Measurements from ENCODE around the gene ARNT2. TPM values are rescaled to one million over a fixed set of nuclear protein-coding genes. Genes with fewer than 3 reads are reported as not detected.

The ARNT2 gene
- total RNA-seq, 1 donor from 2014 or later, result not detected

DNA sequence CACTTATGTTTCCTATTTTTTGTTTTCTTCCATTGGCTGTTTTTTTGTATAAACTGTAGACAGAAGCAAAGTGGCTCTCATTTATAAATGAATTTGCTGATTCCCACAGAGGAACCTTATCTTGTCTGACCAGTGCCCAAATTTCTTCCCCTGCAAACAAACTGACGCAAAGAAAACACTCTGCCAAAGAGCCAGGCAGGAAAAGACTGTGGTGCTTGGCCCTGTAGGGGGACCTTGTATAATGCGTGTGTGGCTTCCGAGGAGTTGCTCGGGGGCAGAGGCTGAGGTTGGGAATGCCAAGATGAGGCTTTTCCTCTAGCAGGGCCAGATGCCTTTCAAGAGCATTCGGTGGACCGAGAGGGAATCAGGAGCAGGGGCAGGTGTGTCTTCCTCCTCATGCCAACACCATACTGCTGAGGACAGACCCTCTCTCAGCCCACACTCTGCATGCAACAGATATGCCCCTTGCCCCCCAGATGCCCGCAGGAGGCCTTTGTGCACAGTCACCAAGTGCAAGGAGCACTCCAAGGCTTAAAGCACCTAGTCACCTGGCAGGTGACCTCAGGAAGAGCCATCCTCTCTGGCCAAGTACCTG is 186.7 kb downstream of the ARNT2 start:
- H3K27ac Mint-ChIP-seq, result no peak overlapping the region
- H3K36me3 Mint-ChIP-seq (ENCODE audit: low read depth), result no peaks in the 10 kb centered on the region
- no peaks in the 10 kb centered on the region for H3K27me3 Mint-ChIP-seq
- H3K4me1 Mint-ChIP-seq, result no peaks in the 10 kb centered on the region
- DNase-seq, result no peak
- intact Hi-C loops (cut with micrococcal nuclease), result no loop called here
- H3K9me3 Mint-ChIP-seq, result no peaks in the 10 kb centered on the region
- no peak overlapping the region for H3K4me3 Mint-ChIP-seq

DNA sequence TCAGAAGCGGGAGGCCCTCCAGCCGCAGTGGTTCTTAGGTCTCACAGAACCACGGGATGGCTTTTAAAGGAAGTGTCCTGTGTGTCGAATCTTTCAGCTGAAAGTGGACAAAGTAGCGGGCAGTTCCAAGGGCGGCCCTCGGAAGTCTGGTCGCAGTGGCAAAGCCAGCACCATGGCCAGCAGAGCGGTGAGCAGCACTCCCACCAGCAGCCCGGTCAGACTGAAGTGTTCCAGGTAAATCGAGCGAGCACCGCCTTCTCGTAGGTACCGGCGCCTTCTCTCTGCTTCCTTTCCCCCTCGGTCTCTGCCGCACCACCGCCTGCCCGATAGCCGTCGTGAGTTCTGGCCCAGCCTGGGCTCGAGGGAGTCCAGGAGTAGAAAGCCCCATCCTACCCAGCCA is 187.3 kb downstream of the ARNT2 start:
- H3K9me3 Mint-ChIP-seq, result no peaks in the 10 kb centered on the region
- no peak for DNase-seq
- H3K4me3 Mint-ChIP-seq, result no peak overlapping the region
- H3K4me1 Mint-ChIP-seq, result no peaks in the 10 kb centered on the region
- H3K27me3 Mint-ChIP-seq, result no peaks in the 10 kb centered on the region
- intact Hi-C loops (cut with micrococcal nuclease), result no loop called here
- H3K27ac Mint-ChIP-seq, result no peak overlapping the region
- H3K36me3 Mint-ChIP-seq (ENCODE audit: low read depth), result no peaks in the 10 kb centered on the region

DNA sequence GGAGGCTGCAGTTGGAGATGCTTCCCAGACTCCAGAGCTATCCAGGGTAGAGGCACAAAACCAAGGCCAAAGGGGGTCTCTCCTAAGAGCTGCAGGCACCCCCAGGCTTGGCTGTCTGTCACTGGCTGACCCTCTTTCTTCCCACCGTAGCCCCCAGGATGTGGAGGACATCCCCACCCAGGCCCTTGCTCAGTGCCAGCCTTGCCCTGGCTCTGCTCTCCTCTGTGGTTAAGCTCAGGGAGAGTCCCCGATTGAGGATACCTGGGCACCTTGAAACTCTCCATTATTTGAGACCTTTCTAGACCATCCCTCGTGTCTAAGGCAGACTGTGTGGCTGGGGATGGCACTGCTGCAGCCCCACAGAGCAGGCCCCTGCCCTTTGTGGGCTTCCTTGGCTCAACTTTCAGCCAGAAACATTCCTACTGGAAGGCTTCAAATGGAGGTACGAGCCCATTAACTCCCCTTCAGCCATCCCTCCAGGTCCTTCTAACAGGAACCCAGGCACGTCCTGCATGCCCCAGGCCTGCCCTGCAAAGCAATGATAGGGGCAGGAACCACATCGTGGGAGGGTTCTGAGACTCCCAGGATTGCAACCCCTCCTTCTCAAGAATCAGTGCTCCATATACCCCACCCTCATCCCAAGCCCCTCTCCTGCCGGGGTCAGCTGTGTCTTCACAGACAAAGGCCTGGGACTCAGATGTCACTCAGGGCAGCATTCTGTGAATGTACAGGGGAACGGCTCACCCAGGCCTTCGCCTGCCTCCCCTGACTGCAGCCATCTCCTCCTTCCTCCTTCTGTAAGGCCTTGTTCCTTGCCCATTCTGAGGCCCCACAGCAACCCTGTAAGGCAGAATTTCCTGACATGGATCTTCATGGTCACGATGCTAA is 188.0 kb downstream of the ARNT2 start:
- no peak overlapping the region for H3K4me3 Mint-ChIP-seq
- H3K36me3 Mint-ChIP-seq (ENCODE audit: low read depth), result no peaks in the 10 kb centered on the region
- no peaks in the 10 kb centered on the region for H3K4me1 Mint-ChIP-seq
- no peaks in the 10 kb centered on the region for H3K9me3 Mint-ChIP-seq
- H3K27me3 Mint-ChIP-seq, result no peaks in the 10 kb centered on the region
- intact Hi-C loops (cut with micrococcal nuclease), result no loop called here
- no peak overlapping the region for H3K27ac Mint-ChIP-seq
- no peak for DNase-seq

DNA sequence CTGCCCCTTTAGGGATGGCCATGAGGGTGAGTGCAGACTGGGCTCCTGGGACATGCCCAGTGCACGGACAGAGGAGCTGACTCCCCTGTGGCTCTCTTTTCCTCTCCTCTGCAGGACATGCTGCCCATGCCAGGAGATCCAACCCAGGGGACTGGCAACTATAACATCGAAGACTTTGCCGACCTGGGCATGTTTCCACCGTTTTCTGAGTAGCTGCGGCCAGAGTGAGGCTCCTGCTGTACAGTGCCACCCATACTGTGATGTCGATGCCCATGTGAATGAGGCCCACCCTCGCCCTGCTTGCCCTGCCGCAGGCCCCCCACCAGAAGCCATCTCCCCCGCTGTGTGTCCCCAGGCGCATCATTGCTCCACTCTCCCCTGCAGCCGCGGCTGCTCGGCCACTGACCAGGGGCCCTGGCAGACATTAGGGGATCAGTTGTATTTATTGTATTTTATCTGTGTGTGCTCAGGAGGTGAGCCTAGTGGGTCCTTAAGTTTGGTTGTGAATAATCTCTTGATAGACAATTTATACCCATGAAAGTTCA is 189.4 kb downstream of the ARNT2 start:
- Mint-ChIP-seq H3K36me3 (ENCODE audit: low read depth) (no peaks in the 10 kb centered on the region), H3K4me1 (no peaks in the 10 kb centered on the region), H3K27ac (no peak overlapping the region), H3K9me3 (no peaks in the 10 kb centered on the region), H3K4me3 (no peak overlapping the region), H3K27me3 (no peaks in the 10 kb centered on the region)
- intact Hi-C loops (cut with micrococcal nuclease), result no loop called here
- no peak for DNase-seq

DNA sequence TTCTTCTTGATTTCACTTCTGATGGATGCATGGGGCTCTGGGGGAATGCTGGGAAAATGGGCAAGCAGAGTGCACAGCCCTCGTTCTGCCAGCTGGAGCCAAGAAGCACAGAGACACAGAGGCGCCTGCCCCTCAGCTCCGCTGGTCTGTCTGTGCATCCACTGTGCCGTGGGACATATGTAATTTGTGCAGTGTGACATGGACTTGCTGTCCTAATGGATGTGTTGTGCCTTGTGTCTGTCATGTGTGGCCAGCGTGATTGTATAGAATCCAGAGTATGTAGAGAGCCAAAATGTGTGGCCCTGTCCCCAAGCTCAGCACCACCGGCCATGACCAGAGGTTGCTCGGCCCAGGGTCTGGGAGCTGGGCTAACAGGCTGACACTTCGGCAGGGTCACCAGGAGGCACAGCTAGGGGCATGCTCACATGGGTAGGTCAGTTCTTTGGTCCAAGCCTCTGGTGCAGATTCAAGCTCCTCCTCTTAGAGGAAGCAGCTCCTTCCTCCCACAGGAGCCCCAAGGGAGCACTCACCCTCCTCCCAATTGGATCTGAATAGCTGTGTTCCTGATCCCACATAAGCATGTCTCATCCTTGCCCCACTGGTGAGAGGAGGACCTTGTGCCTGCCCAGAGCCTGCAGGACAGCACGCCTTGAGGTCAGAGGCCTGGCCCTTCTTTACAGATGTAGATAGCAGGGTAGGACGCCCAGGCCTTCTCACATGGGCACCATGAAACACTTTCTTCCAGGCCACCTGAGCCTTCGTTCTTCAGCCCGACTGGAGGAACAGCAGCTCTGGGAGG is 190.1 kb downstream of the ARNT2 start:
- H3K4me1 Mint-ChIP-seq, result no peaks in the 10 kb centered on the region
- H3K27me3 Mint-ChIP-seq, result peaks cover 3% of the 10 kb centered on the region
- H3K36me3 Mint-ChIP-seq (ENCODE audit: low read depth), result no peaks in the 10 kb centered on the region
- H3K27ac Mint-ChIP-seq, result no peak overlapping the region
- DNase-seq, result no peak
- intact Hi-C loops (cut with micrococcal nuclease), result no loop called here
- no peaks in the 10 kb centered on the region for H3K9me3 Mint-ChIP-seq
- no peak overlapping the region for H3K4me3 Mint-ChIP-seq

DNA sequence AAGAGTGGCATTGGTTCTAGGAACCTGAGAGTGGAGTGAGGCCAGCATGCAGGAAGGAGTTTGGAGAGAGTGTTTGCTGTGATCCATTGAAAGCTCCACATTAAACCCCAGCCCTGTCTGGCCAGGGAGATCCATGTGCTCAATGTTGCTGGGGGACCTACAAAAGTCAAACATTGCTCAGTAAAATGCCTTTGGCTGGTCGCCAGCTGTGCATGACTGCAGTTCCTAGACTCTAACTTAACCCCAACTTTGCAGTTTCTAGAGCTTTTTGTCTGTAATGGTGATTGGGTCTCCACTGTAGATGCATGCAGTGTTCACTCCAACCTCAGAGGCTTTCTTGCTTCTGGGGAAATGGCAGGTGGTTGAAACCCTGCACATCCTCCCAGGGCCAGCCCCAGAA is 191.2 kb downstream of the ARNT2 start:
- H3K27ac Mint-ChIP-seq, result no peak overlapping the region
- intact Hi-C loops (cut with micrococcal nuclease), result no loop called here
- no peaks in the 10 kb centered on the region for H3K9me3 Mint-ChIP-seq
- no peak overlapping the region for H3K4me3 Mint-ChIP-seq
- no peaks in the 10 kb centered on the region for H3K36me3 Mint-ChIP-seq (ENCODE audit: low read depth)
- DNase-seq, result no peak
- peaks cover 4% of the 10 kb centered on the region for H3K27me3 Mint-ChIP-seq
- no peaks in the 10 kb centered on the region for H3K4me1 Mint-ChIP-seq

DNA sequence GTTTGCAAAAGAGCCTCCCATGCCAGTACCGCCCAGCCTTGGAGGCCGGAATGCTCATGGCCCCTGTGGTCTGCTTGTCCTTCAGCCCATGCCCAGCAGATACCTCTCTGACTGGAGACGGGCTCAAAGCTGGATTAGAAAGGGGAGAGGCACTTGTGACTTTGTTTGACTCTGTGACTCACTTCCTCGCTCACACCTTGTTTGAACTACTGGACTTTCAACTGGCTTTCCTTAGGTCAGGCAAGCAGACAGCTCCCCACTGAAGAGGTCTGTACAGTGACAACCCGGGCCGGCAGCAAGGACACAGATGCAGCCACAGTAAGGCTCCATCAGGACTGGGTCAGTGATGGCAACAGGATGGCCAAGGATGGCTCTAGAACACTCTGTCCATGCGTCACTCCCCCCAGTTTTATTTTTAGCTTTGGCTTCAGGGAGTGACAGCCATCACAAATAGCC is 192.4 kb downstream of the ARNT2 start:
- no peak for DNase-seq
- H3K27me3 Mint-ChIP-seq, result peaks cover 6% of the 10 kb centered on the region
- no peaks in the 10 kb centered on the region for H3K4me1 Mint-ChIP-seq
- H3K27ac Mint-ChIP-seq, result no peak overlapping the region
- no peak overlapping the region for H3K4me3 Mint-ChIP-seq
- intact Hi-C loops (cut with micrococcal nuclease), result no loop called here
- no peaks in the 10 kb centered on the region for H3K36me3 Mint-ChIP-seq (ENCODE audit: low read depth)
- H3K9me3 Mint-ChIP-seq, result no peaks in the 10 kb centered on the region

DNA sequence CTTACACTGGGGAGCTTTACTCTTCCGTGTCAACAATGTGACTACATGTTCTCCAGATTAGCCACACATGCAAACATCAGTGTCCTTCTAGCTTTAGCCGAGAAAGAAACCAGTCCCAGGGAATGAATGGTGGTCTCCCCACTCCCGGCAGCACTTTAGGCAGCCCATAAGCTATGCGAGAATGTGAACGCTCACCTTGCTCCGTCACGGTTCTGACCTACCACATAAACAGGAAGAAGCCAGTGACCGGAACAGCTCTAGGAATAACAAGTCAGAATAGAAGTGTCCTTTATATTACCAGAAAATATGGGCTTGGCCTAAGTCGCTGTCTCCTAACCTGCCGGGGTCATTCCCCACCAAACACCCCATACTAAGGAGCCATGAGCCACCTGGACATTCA is 192.9 kb downstream of the ARNT2 start:
- Mint-ChIP-seq H3K9me3 (no peaks in the 10 kb centered on the region), H3K27me3 (peaks cover 6% of the 10 kb centered on the region), H3K27ac (no peak overlapping the region), H3K36me3 (ENCODE audit: low read depth) (no peaks in the 10 kb centered on the region), H3K4me1 (no peaks in the 10 kb centered on the region), H3K4me3 (no peak overlapping the region)
- intact Hi-C loops (cut with micrococcal nuclease), result no loop called here
- no peak for DNase-seq

DNA sequence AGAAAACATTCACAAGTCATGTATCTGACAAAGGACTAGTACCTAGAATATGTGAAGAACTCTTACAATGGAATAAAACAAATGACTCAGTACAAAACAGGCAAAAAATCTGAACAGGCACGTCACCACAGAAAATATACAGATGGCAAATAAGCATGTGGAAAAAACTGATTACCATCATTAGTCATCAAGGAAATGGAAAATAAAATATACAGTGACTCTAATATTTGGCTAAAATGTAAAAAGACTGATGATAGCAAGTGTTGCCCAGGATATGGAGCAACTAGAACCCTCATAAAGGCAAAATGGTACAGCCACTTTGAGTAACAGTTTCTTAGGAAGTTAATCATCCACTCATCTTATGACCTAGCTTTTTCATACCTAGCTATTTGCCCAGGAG is 195.2 kb downstream of the ARNT2 start:
- no peaks in the 10 kb centered on the region for H3K9me3 Mint-ChIP-seq
- H3K36me3 Mint-ChIP-seq (ENCODE audit: low read depth), result no peaks in the 10 kb centered on the region
- H3K4me3 Mint-ChIP-seq, result no peak overlapping the region
- no peaks in the 10 kb centered on the region for H3K4me1 Mint-ChIP-seq
- DNase-seq, result no peak
- intact Hi-C loops (cut with micrococcal nuclease), result no loop called here
- peaks cover 6% of the 10 kb centered on the region for H3K27me3 Mint-ChIP-seq
- H3K27ac Mint-ChIP-seq, result no peak overlapping the region

DNA sequence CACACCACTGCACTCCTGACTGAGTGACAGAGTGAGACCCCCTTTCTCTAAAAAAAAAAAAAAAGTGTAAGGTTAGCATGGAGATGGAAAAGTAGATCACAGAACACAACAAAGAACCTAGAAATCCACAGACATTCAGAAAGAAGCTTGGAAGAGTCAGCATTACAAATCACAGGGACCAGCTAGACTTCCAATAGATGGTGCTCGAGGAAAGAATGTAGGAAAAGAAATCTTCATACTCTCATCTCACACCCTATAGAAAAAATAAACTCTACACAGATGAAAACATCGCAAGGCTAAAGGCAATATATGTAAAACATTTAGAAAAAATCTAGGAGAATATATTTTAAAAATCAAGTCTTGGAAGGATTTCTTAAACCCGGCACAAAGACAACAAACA is 196.4 kb downstream of the ARNT2 start:
- H3K36me3 Mint-ChIP-seq (ENCODE audit: low read depth), result no peaks in the 10 kb centered on the region
- no peaks in the 10 kb centered on the region for H3K9me3 Mint-ChIP-seq
- H3K27me3 Mint-ChIP-seq, result peaks cover 6% of the 10 kb centered on the region
- no peak for DNase-seq
- H3K4me1 Mint-ChIP-seq, result no peaks in the 10 kb centered on the region
- no peak overlapping the region for H3K27ac Mint-ChIP-seq
- H3K4me3 Mint-ChIP-seq, result no peak overlapping the region
- intact Hi-C loops (cut with micrococcal nuclease), result no loop called here

DNA sequence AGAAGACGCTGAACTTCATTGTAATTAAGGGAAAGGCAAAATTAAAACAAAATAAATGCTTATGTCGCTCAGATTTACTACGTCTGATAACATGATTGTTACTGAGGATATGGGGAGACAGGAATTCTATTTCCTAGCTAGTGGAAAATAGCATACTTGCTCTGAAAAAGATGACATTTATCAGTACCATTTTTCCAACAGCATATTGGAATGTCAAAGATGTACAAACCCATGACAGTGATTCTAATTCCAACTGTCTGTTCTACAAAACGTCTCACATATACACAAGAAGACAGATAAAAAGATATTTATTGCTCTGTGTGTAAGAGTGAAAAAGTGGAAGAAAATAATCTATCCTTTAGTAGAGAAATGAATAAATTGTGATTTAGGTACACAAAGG is 197.1 kb downstream of the ARNT2 start:
- Mint-ChIP-seq H3K36me3 (ENCODE audit: low read depth) (no peaks in the 10 kb centered on the region), H3K9me3 (no peaks in the 10 kb centered on the region), H3K27me3 (peaks cover 6% of the 10 kb centered on the region), H3K4me3 (no peak overlapping the region), H3K27ac (no peak overlapping the region), H3K4me1 (no peaks in the 10 kb centered on the region)
- DNase-seq, result no peak
- intact Hi-C loops (cut with micrococcal nuclease), result no loop called here

DNA sequence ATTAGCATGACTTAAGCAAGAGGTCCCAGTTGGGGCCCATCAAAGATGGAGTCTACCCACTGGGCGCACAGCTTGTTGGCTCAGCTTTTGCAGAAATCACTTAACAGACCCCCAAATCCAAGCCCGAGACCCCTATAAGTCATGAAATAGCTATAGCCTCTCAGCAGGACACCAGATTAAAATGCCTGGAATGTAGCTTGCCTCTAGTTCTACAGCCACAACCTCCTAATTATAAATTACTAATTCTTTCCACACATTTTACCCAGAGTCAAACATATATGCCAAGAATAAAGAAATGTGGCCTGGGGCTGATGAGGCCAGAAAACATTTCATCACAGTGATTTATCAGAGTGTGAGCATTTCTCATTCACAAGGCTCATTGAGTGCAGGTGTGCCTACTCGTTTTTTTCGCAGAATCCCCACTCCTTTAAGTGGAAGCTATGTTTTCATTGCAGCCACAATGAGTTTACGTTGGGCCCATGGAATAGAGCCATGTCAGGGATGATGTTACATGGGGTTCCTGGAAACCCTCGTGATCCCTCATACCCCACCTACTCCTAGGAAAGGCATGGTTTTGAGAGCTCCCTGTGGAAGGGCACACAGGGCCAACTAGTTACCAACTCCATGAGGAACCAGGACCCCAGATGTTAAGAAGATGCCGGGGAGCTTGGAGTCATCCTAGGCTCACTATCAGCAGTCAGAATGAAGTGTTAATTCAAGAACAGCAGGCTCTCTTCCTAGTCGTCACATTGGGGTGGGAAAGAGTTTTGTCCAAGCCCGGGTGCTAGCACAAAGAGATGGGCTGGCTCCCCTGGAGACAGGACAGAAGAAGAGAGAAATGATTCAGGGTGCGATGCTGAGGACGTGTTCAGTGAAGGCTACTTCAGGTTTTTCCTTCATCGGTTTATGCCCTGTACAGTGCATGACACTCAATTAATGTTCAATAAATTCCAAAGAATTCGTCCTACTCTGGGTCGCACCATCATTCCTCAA is 200.7 kb downstream of the ARNT2 start:
- DNase-seq, result no peak
- Mint-ChIP-seq H3K9me3 (no peaks in the 10 kb centered on the region), H3K4me3 (no peak overlapping the region), H3K27me3 (peaks cover 9% of the 10 kb centered on the region), H3K4me1 (no peaks in the 10 kb centered on the region), H3K27ac (no peak overlapping the region), H3K36me3 (ENCODE audit: low read depth) (no peaks in the 10 kb centered on the region)
- intact Hi-C loops (cut with micrococcal nuclease), result no loop called here

DNA sequence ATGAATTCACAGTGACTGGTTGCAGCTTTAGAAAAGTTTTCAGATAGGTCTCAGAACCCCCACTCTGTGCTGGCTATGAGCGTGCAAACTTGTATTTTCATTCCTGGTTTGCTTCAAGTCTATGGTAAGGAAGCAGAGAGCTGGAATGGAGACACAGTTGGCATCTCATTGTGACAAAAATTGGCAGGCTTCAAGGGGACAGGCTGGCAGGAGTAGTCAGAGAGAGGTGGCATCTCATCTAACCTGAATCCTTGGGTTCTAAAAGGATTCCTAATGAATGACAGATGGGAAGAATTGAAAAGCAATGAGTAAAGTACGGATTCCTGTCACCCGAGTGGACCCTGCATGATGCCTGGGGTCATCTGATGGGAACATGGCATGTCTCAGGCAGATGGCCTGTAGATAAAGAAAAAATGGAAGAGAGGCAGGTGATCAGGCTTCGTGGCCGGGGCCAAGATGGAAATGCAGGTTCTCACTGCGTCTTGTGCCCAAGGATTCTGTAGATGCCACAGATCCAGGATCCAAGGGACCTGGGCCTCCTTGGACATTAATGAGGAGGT is 201.5 kb downstream of the ARNT2 start:
- Mint-ChIP-seq H3K9me3 (no peaks in the 10 kb centered on the region), H3K27me3 (peaks cover 7% of the 10 kb centered on the region), H3K36me3 (ENCODE audit: low read depth) (no peaks in the 10 kb centered on the region), H3K4me3 (no peak overlapping the region), H3K4me1 (no peaks in the 10 kb centered on the region), H3K27ac (no peak overlapping the region)
- DNase-seq, result no peak
- intact Hi-C loops (cut with micrococcal nuclease), result no loop called here
